Measurements from ENCODE around the gene PTPN1.

DNA sequence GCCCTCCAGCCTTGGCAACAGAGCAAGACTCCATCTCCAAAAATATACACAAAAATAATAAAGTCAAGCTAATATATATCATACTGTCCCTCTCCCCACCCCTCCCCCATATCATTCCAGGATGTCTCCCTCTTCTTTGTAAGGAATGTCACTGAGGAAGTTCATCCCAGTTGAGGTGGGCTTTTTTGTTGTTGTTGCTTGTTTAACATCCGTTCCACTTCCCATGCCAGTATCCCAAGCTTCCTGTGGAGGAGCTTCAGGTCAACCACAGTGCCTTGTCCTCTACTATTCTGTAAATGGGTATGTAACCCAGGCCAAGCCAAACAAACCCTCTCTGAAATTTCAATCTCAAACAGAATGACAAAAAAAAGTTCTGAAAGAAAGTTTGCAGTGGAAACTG is 19.0 kb upstream of the PTPN1 start:
- TF ChIP-seq, protein P1, sequence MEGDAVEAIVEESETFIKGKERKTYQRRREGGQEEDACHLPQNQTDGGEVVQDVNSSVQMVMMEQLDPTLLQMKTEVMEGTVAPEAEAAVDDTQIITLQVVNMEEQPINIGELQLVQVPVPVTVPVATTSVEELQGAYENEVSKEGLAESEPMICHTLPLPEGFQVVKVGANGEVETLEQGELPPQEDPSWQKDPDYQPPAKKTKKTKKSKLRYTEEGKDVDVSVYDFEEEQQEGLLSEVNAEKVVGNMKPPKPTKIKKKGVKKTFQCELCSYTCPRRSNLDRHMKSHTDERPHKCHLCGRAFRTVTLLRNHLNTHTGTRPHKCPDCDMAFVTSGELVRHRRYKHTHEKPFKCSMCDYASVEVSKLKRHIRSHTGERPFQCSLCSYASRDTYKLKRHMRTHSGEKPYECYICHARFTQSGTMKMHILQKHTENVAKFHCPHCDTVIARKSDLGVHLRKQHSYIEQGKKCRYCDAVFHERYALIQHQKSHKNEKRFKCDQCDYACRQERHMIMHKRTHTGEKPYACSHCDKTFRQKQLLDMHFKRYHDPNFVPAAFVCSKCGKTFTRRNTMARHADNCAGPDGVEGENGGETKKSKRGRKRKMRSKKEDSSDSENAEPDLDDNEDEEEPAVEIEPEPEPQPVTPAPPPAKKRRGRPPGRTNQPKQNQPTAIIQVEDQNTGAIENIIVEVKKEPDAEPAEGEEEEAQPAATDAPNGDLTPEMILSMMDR (IDR thresholded peaks at IDR 0.05; ENCODE audit: extremely low read depth in 1 of 2, insufficient read depth in 1 of 2, low read depth in 1 of 2, low read length in 2 of 2), result no peak
- TF ChIP-seq FOS (IDR thresholded peaks at IDR 0.05; ENCODE audit: borderline replicate concordance, insufficient read depth, low read length) (peak; percentile 19), POLR2A (IDR thresholded peaks at IDR 0.05; ENCODE audit: low read depth, low read length) (no peak), POLR2AphosphoS5 (IDR thresholded peaks at IDR 0.05; ENCODE audit: insufficient read depth, low read depth, low read length) (peak; percentile 46)
- TF ChIP-seq, protein P2, sequence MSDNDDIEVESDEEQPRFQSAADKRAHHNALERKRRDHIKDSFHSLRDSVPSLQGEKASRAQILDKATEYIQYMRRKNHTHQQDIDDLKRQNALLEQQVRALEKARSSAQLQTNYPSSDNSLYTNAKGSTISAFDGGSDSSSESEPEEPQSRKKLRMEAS (IDR thresholded peaks at IDR 0.05; ENCODE audit: insufficient read depth, insufficient read length), result no peak

All from endothelial cell of umbilical vein (primary cell).